NCI-H2196 treated with DMSO at 0.1 percent for 48 hours (cell line): Measurements from ENCODE around the gene ZNF286A.
"Not testable (repeated sequence)": the region's sequence is repeated elsewhere in the genome, so short reads cannot be mapped to it uniquely, and the experiment has no call there.

Experiments used
- DNase-seq: peaks from one replicate; lab custom pipeline; 2025; ENCODE audit not compliant: unreplicated experiment; lab: John Stamatoyannopoulos, UW

Gene ZNF286A

DNA sequence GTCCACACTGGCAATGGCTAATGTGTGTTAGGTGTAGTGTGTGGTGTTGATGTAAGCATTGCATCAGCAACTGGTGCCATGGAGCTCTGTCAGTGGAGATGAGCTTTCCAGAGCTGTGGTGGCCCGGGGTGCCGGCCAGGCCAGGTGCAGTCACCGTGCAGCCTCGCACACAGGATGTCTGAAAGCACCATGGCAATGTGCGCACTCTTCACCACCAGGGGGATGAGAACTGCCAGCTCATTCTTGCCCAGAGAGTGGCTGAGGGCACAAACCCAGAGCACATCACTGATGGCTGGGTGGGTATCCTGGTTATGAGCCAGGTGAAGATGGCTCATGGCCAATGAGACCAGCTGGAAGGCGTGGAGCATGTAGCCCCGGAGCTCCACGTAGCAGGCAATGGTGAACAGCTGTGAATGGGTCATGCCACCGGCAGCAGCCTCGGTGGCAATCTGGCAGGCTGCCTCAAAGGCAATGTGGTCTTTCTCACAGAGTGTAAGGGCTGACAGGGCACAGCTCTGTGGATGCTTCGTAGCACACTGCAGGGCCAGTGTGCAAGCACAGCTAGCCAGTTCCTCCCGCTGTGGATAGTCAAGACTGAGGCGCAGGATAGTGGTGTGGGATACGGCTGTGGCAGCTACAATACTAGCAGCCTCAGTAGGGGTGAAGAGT, 69.4 kb downstream of the ZNF286A start:
- DNase-seq, result not testable (repeated sequence)
